Endodermal cell (in vitro differentiated cells): Measurements from ENCODE around the gene TCF3. TPM values are rescaled to one million over a fixed set of nuclear protein-coding genes. Genes with fewer than 3 reads are reported as not detected.

Experiments used
- DNase-seq: peaks from one replicate; pipeline ENCODE4 v3.0.0-alpha.2; 2017
- H3K27ac ChIP-seq: 2 replicates; pipeline ENCODE4 v1.5.1; 2013; ENCODE audit warnings: mild to moderate bottlenecking, low read depth, low read length, moderate library complexity
- H3K27me3 ChIP-seq: 2 replicates; pipeline ENCODE4 v1.6.1; 2013; ENCODE audit warnings: mild to moderate bottlenecking, low read length, moderate library complexity; ENCODE audit not compliant: insufficient read depth, control insufficient read depth, poor library complexity, severe bottlenecking
- H3K36me3 ChIP-seq: 2 replicates; pipeline ENCODE4 v1.7.0; 2013; ENCODE audit warnings: mild to moderate bottlenecking, low read length, moderate library complexity; ENCODE audit not compliant: control insufficient read depth, insufficient read depth
- H3K4me1 ChIP-seq: one replicate; pipeline ENCODE4 v1.7.0; 2013; ENCODE audit warnings: low read length; ENCODE audit not compliant: control insufficient read depth, insufficient read depth
- H3K4me3 ChIP-seq: 2 replicates; pipeline ENCODE4 v1.5.1; 2013; ENCODE audit warnings: mild to moderate bottlenecking, low read length, moderate library complexity
- H3K9ac ChIP-seq: 2 replicates; pipeline ENCODE4 v1.6.1; 2013; ENCODE audit warnings: mild to moderate bottlenecking, low read length, moderate library complexity; ENCODE audit not compliant: poor library complexity, severe bottlenecking; ENCODE audit errors: extremely low read depth
- H3K9me3 ChIP-seq: 2 replicates; pipeline ENCODE4 v1.6.1; 2013; ENCODE audit warnings: mild to moderate bottlenecking, low read length, moderate library complexity; ENCODE audit not compliant: control insufficient read depth
- H3K27ac Mint-ChIP-seq: 2 replicates; pipeline ENCODE4 v1.8.0; 2020; ENCODE audit warnings: mixed read lengths
- H3K27me3 Mint-ChIP-seq: 2 replicates; pipeline ENCODE4 v1.8.0; 2021; ENCODE audit warnings: mild to moderate bottlenecking, mixed read lengths; ENCODE audit not compliant: insufficient read depth
- H3K36me3 Mint-ChIP-seq: 2 replicates; pipeline ENCODE4 v1.8.0; 2020; ENCODE audit warnings: low read depth, mixed read lengths
- H3K4me1 Mint-ChIP-seq: 2 replicates; pipeline ENCODE4 v1.8.0; 2020; ENCODE audit warnings: mixed read lengths
- H3K4me3 Mint-ChIP-seq: 2 replicates; pipeline ENCODE4 v1.8.0; 2020; ENCODE audit warnings: mild to moderate bottlenecking, moderate library complexity, mixed read lengths
- H3K9me3 Mint-ChIP-seq: 2 replicates; pipeline ENCODE4 v1.8.0; 2020; ENCODE audit warnings: mild to moderate bottlenecking, mixed read lengths
- WGBS, 2 experiments: methylation state at CpG; one replicate each; pipeline versions ENCODE4 v1.1.5 to v1.1.7; 2013; ENCODE audit warnings: missing lambda C conversion rate in 2 of 2, mixed read lengths in 1 of 2; ENCODE audit not compliant: insufficient coverage in 1 of 2, insufficient read length in 1 of 2; 5-methylcytosine and 5-hydroxymethylcytosine counted together
- total RNA-seq, 2 donors: library from RNA; stranded (reverse); fragmentation: NEBNext Ultra II Directional in 1 of 2; extraction: Animal tissue kit (Norgen Biotek cat#: 25700) in 1 of 2; gene quantifications; 2 replicates in 1 of 2; 3 replicates in 1 of 2; pipeline ENCODE4 v1.2.1, GENCODE V29; 2021
- TF ChIP-seq, protein P1 (sequence below): fragments of 200-600 bp; sonication (generic); conservative IDR thresholded peaks from 2 replicates; pipeline ENCODE4 v1.5.0; 2021; ENCODE audit warnings: antibody characterized with exemption, mild to moderate bottlenecking

The TCF3 gene
- total RNA-seq, 2 donors from 2014 or later, result 233 to 268 TPM

DNA sequence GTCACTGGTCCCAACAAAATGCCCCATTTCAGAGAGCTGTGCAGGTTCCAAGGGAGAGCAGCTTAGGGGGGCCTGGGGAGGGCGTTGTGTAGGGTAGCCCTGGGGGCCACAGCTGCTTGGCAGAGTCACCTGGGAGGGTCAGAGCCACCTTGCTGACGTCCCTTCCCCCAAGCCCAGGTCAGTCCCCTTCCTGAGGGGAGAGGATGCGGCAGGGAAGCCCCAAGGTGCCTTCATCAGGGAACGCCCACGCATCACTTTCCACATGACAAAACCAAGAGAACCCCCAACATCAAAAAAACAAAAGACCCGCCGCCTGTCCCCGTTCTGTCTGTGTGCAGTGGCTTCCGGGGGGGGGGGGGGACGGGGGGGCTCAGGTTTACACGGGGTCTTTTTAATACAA, 41.8 kb downstream of the TCF3 start:
- no peak overlapping the region for H3K27ac Mint-ChIP-seq
- no peak overlapping the region for H3K9ac ChIP-seq
- no peak overlapping the region for H3K27ac ChIP-seq
- peaks cover 48% of the 10 kb centered on the region for H3K36me3 Mint-ChIP-seq
- WGBS, 2 experiments, result 88 to 97% methylated on average over 5 to 7 of the region's 11 CpGs
- H3K4me1 ChIP-seq, result peaks cover 5% of the 10 kb centered on the region
- TF ChIP-seq, protein P1, sequence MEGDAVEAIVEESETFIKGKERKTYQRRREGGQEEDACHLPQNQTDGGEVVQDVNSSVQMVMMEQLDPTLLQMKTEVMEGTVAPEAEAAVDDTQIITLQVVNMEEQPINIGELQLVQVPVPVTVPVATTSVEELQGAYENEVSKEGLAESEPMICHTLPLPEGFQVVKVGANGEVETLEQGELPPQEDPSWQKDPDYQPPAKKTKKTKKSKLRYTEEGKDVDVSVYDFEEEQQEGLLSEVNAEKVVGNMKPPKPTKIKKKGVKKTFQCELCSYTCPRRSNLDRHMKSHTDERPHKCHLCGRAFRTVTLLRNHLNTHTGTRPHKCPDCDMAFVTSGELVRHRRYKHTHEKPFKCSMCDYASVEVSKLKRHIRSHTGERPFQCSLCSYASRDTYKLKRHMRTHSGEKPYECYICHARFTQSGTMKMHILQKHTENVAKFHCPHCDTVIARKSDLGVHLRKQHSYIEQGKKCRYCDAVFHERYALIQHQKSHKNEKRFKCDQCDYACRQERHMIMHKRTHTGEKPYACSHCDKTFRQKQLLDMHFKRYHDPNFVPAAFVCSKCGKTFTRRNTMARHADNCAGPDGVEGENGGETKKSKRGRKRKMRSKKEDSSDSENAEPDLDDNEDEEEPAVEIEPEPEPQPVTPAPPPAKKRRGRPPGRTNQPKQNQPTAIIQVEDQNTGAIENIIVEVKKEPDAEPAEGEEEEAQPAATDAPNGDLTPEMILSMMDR, result no peak
- no peak overlapping the region for H3K4me3 ChIP-seq
- no peaks in the 10 kb centered on the region for H3K27me3 ChIP-seq
- no peak for DNase-seq
- peaks cover 38% of the 10 kb centered on the region for H3K36me3 ChIP-seq
- no peaks in the 10 kb centered on the region for H3K9me3 ChIP-seq
- H3K4me1 Mint-ChIP-seq, result peaks cover 3% of the 10 kb centered on the region
- no peak overlapping the region for H3K4me3 Mint-ChIP-seq
- H3K9me3 Mint-ChIP-seq, result no peaks in the 10 kb centered on the region
- H3K27me3 Mint-ChIP-seq, result no peaks in the 10 kb centered on the region

DNA sequence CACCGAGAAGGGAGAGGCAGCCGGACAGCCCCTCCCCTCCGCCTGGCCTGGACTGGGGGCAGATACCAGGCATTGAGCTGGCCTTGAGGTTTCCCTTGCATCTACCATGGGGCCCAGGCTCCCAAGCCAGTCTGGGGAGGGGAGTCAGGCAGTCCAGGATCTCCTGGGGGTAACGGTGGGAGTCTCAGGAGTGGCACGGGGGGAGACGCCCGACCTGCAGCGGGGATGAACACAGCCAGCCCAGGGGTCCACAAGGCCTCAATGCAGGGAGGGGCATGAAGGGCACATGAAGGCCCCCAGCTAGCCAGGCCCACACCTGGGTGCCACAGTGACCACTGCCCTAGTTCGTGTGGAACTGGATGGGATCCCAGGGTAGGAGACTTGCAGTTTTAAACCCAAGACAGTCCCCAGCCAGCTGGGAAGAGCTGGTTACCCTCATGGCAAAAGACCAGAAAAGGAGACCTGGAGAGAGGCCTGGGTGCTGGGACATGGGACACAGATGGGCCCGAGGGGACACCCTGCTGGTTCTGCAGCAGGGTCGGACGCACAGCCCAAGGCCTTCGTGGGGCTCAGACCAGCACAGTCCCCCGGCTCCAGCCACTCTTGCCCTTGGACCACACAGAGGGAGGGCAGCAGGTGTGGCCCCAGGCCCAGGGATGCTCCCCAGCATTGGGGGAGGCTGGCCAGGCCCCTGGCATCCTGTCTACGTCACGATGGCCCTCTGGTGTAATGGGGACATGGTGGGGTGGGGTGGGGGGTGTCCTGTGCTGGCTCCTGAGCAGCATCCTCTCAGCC, 42.5 kb downstream of the TCF3 start:
- peaks cover 33% of the 10 kb centered on the region for H3K36me3 ChIP-seq
- Mint-ChIP-seq H3K4me1 (peaks cover 4% of the 10 kb centered on the region), H3K27ac (no peak overlapping the region), H3K4me3 (no peak overlapping the region), H3K9me3 (no peaks in the 10 kb centered on the region), H3K36me3 (peaks cover 42% of the 10 kb centered on the region), H3K27me3 (no peaks in the 10 kb centered on the region)
- no peaks in the 10 kb centered on the region for H3K9me3 ChIP-seq
- WGBS, 2 experiments, result 93 to 97% methylated on average over 5 to 16 of the region's 16 CpGs
- no peak overlapping the region for H3K27ac ChIP-seq
- H3K27me3 ChIP-seq, result no peaks in the 10 kb centered on the region
- H3K4me3 ChIP-seq, result no peak overlapping the region
- TF ChIP-seq, protein P1, result no peak
- no peak for DNase-seq
- H3K4me1 ChIP-seq, result peaks cover 5% of the 10 kb centered on the region
- H3K9ac ChIP-seq, result no peak overlapping the region

DNA sequence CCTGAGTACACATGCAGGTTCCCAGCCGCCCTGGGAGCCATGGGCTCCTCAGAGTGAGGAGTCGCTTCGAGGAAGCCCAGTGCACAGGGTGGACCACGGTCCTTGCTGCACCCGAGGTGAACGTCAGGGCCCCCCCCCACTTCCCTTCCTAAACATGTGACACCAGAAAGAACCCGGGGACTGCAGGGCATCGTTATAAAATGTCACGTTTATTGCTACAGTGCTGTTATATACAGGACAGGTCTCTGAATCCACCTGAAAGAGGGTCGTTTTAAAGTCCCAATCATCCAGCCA, 43.4 kb downstream of the TCF3 start:
- Histone ChIP-seq H3K36me3 (peaks cover 27% of the 10 kb centered on the region), H3K27me3 (no peaks in the 10 kb centered on the region), H3K9ac (no peak overlapping the region), H3K27ac (no peak overlapping the region), H3K4me3 (no peak overlapping the region), H3K4me1 (peaks cover 5% of the 10 kb centered on the region), H3K9me3 (no peaks in the 10 kb centered on the region)
- DNase-seq, result no peak
- Mint-ChIP-seq H3K4me1 (peaks cover 4% of the 10 kb centered on the region), H3K36me3 (peaks cover 36% of the 10 kb centered on the region), H3K27me3 (no peaks in the 10 kb centered on the region), H3K27ac (no peak overlapping the region), H3K9me3 (no peaks in the 10 kb centered on the region), H3K4me3 (no peak overlapping the region)
- WGBS, 2 experiments, result 90 to 91% methylated on average over 10 of the region's 10 CpGs
- TF ChIP-seq, protein P1, result no peak
